ENCODE measurements around the gene KRT33A.

The KRT33A gene

DNA sequence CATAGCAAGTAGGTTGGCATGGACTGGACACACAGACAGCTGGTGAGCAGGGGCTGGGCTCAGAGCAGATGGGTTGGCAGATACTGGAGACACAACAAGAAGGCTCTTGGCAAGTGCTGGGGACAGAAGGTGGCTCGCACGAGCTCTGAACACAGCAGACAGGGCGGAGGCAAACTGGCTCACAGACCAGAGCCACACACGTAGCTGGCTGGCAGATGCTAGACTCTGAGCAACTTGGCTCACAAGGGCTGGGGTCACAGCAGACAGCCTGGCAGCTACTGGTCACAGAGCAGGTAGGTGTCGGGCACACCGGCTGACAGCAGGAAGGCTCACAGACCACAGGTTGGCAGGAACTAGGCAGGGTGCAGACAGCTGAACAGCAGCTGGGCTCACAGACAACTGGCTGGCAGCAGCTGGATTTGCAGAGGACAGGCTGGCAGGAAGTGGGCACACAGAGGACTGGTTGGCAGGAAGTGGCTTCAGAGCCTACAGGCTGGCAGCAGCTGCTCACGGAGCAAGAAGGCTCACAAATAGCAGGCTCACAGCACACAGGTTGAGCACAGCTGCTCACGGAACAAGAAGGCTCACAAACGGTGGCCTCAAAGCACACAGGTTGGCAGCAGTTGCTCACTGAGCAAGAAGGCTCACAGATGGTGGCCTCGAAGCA, 42.2 kb downstream of the KRT33A start:
- WGBS, 2 experiments, result 88 to 89% methylated on average over 10 of the region's 10 CpGs
- H3K27me3 ChIP-seq (ENCODE audit: control insufficient read depth, insufficient read depth, low read length, poor library complexity, severe bottlenecking), result no peaks in the 10 kb centered on the region
- no peaks in the 10 kb centered on the region for H3K4me1 ChIP-seq (ENCODE audit: control insufficient read depth, insufficient read depth, low read length)
- H3K36me3 ChIP-seq (ENCODE audit: control insufficient read depth, insufficient read depth, low read length), result no peaks in the 10 kb centered on the region
- H3K4me3 ChIP-seq (ENCODE audit: insufficient read depth, low read depth, low read length), result no peak overlapping the region
- H3K9me3 ChIP-seq (ENCODE audit: control insufficient read depth, low read length), result no peaks in the 10 kb centered on the region
- no peak overlapping the region for H3K27ac ChIP-seq (ENCODE audit: insufficient read depth, low read depth, low read length, poor library complexity, severe bottlenecking)

DNA sequence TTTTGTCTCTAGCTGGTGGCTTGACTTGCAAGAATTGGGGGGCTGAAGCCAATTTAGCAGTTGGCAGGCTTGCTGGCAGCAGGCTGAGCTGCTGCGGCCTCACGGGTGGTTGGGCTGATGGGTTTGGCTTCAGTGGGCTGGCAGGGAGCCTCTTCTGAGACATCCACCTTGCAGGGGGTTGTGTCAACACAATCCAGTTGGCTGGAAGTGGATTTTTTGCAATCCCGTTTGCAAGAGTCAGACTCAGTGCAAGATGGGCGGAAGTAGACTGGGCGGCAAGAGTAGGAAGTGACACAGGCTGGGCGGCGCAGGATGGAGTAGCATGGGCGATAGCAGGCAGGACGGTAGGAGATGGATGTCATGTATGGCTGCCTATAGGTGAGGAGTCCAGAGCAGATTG, 43.0 kb downstream of the KRT33A start:
- WGBS, 2 experiments, result 91 to 92% methylated on average over 9 of the region's 9 CpGs

DNA sequence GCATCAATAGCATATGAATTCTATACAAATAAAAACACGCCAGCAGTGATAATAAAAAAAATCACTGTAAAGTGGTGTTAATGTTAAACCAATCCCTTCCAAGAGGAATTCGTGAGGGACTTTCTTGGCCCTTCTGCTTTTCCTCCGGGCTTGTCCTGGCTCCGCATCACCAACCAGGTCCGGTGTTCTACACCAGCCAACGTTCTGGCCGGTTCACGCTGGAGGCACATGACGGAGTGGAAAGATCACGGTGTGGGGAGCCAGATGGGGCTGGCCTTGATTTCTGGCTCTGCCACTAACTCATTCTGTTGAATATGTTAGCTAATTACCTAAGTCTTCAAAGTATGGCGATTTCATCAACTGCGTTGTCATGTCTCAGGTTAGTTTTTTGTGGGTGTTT, 46.5 kb downstream of the KRT33A start:
- H3K27me3 ChIP-seq (ENCODE audit: control insufficient read depth, insufficient read depth, low read length, poor library complexity, severe bottlenecking), result no peaks in the 10 kb centered on the region
- no peak overlapping the region for H3K27ac ChIP-seq (ENCODE audit: insufficient read depth, low read depth, low read length, poor library complexity, severe bottlenecking)
- WGBS, 2 experiments, result 86 to 88% methylated on average over 12 of the region's 12 CpGs
- no peaks in the 10 kb centered on the region for H3K4me1 ChIP-seq (ENCODE audit: control insufficient read depth, insufficient read depth, low read length)
- H3K36me3 ChIP-seq (ENCODE audit: control insufficient read depth, insufficient read depth, low read length), result no peaks in the 10 kb centered on the region
- H3K9me3 ChIP-seq (ENCODE audit: control insufficient read depth, low read length), result no peaks in the 10 kb centered on the region
- H3K4me3 ChIP-seq (ENCODE audit: insufficient read depth, low read depth, low read length), result no peak overlapping the region

More for the DNA sequence above, 43.0 kb downstream of the KRT33A start:
- Histone ChIP-seq H3K9me3 (ENCODE audit: control insufficient read depth, low read length) (no peaks in the 10 kb centered on the region), H3K27ac (ENCODE audit: insufficient read depth, low read depth, low read length, poor library complexity, severe bottlenecking) (no peak overlapping the region), H3K36me3 (ENCODE audit: control insufficient read depth, insufficient read depth, low read length) (no peaks in the 10 kb centered on the region), H3K27me3 (ENCODE audit: control insufficient read depth, insufficient read depth, low read length, poor library complexity, severe bottlenecking) (no peaks in the 10 kb centered on the region), H3K4me3 (ENCODE audit: insufficient read depth, low read depth, low read length) (no peak overlapping the region), H3K4me1 (ENCODE audit: control insufficient read depth, insufficient read depth, low read length) (no peaks in the 10 kb centered on the region)

DNA sequence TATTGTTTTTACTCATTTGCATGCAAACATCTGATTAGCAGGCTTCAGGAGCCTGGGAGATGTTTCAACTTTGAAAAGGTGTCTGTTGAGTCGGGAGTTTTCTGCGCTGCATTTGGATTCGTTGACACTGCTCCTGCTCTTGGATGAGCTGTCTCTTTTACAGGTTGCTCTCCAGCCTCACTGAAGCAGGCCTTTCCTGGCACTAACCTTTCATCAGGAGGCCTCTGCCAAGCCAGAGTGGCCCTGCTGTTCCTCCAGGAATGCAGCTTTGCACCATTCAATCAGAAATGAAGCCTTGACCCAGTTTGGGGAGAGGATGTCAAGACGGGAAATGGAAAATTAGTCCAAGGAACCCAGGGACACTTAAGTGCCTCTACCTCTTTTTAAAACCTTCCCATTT, 47.6 kb downstream of the KRT33A start:
- Histone ChIP-seq H3K27ac (ENCODE audit: insufficient read depth, low read depth, low read length, poor library complexity, severe bottlenecking) (no peak overlapping the region), H3K4me3 (ENCODE audit: insufficient read depth, low read depth, low read length) (no peak overlapping the region), H3K27me3 (ENCODE audit: control insufficient read depth, insufficient read depth, low read length, poor library complexity, severe bottlenecking) (no peaks in the 10 kb centered on the region), H3K36me3 (ENCODE audit: control insufficient read depth, insufficient read depth, low read length) (no peaks in the 10 kb centered on the region), H3K9me3 (ENCODE audit: control insufficient read depth, low read length) (no peaks in the 10 kb centered on the region), H3K4me1 (ENCODE audit: control insufficient read depth, insufficient read depth, low read length) (no peaks in the 10 kb centered on the region)
- 95% methylated on average over 4 of the region's 4 CpGs for WGBS, 2 experiments

DNA sequence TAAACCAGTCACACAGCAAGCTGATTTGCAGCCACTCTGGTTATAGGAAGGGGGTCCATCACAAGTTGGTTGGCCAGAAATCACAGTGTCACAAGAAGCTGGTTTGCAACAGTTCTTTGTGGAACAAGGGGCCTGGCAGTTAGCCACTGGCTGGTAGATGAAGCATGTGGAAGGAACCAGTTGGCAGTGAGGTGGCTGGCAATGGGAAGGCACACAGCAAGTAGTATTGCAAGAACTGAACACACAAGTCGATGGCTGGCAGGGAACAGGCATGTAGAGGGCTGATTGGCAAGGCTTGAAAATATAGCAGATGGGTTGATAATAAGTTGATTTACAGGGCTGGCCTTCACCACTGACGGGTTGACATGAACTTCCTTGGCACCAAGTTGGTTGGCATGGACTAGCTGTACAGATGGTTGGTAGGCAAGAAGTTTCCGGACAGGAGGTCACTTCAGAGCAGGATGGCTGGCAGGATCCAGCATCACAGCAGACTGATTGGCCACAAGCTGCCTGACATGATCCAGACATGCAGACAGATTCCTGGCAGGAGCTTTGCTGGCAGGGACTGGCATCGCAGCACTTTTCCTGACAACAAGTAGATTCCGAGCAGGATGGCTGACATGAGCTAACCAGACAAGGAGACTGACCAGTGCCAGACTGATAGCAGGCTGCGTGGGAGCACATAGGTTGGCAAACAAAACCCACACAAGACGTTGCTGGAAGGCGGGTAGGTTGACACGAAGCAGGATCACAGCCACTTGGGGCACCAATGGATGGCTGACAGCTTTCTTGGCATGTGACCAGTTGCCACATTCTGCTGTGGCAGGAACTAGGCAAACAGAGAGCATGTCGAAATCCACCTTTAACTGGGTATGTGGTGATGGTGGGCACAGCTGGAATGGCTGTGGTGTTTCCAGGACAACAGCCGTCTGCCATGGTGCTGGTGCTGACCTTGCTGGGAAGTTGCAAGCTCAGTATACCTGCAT, 48.4 kb downstream of the KRT33A start, which contains the start of gene KRTAP29-1:
Gene KRTAP29-1, minus strand, starts transcription at position 936 of the 986 bp plus-strand sequence. Its CDS starts 0 bp downstream, at position 936.
- no peak within 1 kb of the TSS for H3K4me3 ChIP-seq (ENCODE audit: insufficient read depth, low read depth, low read length)
- H3K27ac ChIP-seq (ENCODE audit: insufficient read depth, low read depth, low read length, poor library complexity, severe bottlenecking), result no peak within 1 kb of the TSS
- no peaks in the 10 kb centered on the region for H3K27me3 ChIP-seq (ENCODE audit: control insufficient read depth, insufficient read depth, low read length, poor library complexity, severe bottlenecking)
- WGBS, 2 experiments, result 87 to 92% methylated on average over 11 of the region's 11 CpGs
- H3K9me3 ChIP-seq (ENCODE audit: control insufficient read depth, low read length), result no peaks in the 10 kb centered on the region
- H3K4me1 ChIP-seq (ENCODE audit: control insufficient read depth, insufficient read depth, low read length), result no peaks in the 10 kb centered on the region
- H3K36me3 ChIP-seq (ENCODE audit: control insufficient read depth, insufficient read depth, low read length), result no peaks in the 10 kb centered on the region

DNA sequence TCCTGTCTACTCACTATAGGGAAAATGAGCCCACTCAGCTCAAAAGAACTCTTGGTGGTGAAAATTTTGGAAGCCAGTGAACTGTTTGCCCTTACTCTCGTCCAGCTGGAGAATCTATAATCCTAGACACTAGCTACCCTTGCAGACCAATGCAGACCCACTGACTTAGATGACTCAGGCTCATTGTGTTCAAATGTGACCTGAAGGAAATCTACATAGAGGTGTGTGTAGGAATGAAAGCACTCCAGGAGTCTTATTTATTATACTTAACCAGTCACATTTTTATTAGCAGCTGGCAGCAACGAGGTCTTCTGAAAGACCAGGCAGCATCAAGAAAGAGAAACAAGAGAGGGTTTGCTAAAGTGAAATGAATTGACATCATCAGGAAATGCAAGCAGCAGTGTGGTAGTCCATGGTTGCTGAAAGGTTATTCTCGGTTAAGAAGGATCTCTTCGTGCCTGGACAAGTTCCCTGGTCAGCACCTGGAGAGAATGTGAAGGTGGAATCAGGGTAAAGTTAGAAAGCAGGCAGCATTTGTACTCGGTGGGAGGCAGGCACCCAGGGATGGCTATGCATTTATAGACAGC, 49.3 kb downstream of the KRT33A start:
- no peak overlapping the region for H3K4me3 ChIP-seq (ENCODE audit: insufficient read depth, low read depth, low read length)
- H3K9me3 ChIP-seq (ENCODE audit: control insufficient read depth, low read length), result no peaks in the 10 kb centered on the region
- no peaks in the 10 kb centered on the region for H3K36me3 ChIP-seq (ENCODE audit: control insufficient read depth, insufficient read depth, low read length)
- no peaks in the 10 kb centered on the region for H3K27me3 ChIP-seq (ENCODE audit: control insufficient read depth, insufficient read depth, low read length, poor library complexity, severe bottlenecking)
- WGBS, 2 experiments, result 88 to 93% methylated on average over 5 of the region's 5 CpGs
- H3K4me1 ChIP-seq (ENCODE audit: control insufficient read depth, insufficient read depth, low read length), result no peaks in the 10 kb centered on the region
- no peak overlapping the region for H3K27ac ChIP-seq (ENCODE audit: insufficient read depth, low read depth, low read length, poor library complexity, severe bottlenecking)

DNA sequence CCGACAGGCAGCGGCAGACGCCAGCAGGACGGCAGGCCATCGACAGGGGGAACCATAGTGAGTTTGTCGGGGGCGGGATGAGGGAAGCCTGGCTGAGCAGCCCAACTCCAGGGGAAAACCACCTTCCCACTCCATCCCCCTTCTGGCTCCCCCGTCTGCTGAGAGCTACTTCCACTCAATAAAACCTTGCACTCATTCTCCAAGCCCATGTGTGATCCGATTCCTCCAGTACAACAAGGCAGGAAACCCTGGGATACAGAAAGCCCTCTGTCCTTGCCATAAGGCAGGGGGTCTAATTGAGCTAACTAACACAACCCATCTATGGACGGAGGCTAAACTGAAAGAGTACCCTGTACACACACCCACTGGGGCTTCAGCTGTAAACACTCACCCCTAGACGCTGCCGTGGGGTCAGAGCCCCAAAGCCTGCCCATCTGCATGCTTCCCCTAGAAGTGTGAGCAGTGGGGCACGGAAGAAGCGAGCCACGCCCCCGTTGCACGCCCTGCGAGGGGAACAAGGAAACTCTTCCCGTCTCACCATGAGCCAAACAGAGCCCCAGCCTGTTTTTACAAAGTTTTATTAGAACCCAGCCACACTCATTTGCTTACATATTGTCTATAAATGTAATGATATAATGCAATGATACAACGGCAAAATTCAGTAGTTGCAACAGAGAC, 52.0 kb downstream of the KRT33A start:
- no peaks in the 10 kb centered on the region for H3K4me1 ChIP-seq (ENCODE audit: control insufficient read depth, insufficient read depth, low read length)
- no peaks in the 10 kb centered on the region for H3K36me3 ChIP-seq (ENCODE audit: control insufficient read depth, insufficient read depth, low read length)
- no peaks in the 10 kb centered on the region for H3K9me3 ChIP-seq (ENCODE audit: control insufficient read depth, low read length)
- no peak overlapping the region for H3K27ac ChIP-seq (ENCODE audit: insufficient read depth, low read depth, low read length, poor library complexity, severe bottlenecking)
- H3K4me3 ChIP-seq (ENCODE audit: insufficient read depth, low read depth, low read length), result no peak overlapping the region
- no peaks in the 10 kb centered on the region for H3K27me3 ChIP-seq (ENCODE audit: control insufficient read depth, insufficient read depth, low read length, poor library complexity, severe bottlenecking)
- 86 to 90% methylated on average over 20 of the region's 20 CpGs for WGBS, 2 experiments

DNA sequence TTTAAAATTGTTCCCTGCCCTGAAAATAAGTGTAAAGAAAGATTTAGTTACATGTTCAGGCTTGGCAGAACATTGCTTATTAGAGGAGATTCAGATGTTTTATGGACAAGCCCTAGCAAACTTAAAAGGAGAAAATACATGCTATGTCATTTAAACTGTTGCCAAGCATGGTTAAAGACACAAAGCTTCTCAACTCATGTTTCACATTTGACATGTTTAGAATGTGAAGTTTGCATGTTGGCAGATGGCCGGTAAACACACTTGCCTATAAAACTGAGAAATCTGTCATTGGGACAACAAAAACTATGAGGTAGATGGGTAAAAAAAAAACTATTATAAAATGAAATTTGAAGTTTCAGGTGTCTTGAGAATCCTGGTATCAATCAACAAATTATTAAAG, 53.8 kb downstream of the KRT33A start:
- no peaks in the 10 kb centered on the region for H3K36me3 ChIP-seq (ENCODE audit: control insufficient read depth, insufficient read depth, low read length)
- H3K4me3 ChIP-seq (ENCODE audit: insufficient read depth, low read depth, low read length), result no peak overlapping the region
- WGBS, 2 experiments, result 80 to 100% methylated on average over 1 of the region's 1 CpG
- no peaks in the 10 kb centered on the region for H3K9me3 ChIP-seq (ENCODE audit: control insufficient read depth, low read length)
- no peaks in the 10 kb centered on the region for H3K27me3 ChIP-seq (ENCODE audit: control insufficient read depth, insufficient read depth, low read length, poor library complexity, severe bottlenecking)
- no peak overlapping the region for H3K27ac ChIP-seq (ENCODE audit: insufficient read depth, low read depth, low read length, poor library complexity, severe bottlenecking)
- no peaks in the 10 kb centered on the region for H3K4me1 ChIP-seq (ENCODE audit: control insufficient read depth, insufficient read depth, low read length)
